ENCODE results near the gene JPH2.

Gene JPH2

DNA sequence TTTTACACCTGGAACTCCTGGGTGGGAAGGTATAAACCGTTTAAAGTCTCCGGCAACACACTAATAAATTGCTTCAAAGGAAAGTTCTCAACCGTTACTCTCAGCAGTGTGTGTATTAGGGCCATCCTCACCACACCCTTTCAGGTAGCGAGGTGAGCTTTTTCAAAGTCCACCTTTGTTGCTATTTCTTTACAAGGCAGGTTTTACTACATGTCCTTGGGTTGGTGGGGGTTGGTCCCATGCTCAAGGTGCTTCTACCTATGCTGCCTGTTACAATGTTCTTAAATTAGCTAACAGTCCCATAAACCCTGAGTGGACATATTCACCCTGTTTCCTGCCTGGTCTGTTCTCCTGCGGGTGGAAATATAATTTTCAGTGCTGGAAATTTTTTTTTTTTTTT is 36.7 kb upstream of the JPH2 start:
- H2AFZ ChIP-seq (ENCODE audit: low read depth) = no peak overlapping the region
- no peak overlapping the region for H3K4me2 ChIP-seq
- no peaks in the 10 kb centered on the region for H3K27me3 ChIP-seq (ENCODE audit: insufficient read depth, low read depth)
- no peaks in the 10 kb centered on the region for H3K79me2 ChIP-seq (ENCODE audit: insufficient read depth, low read depth)
- no peaks in the 10 kb centered on the region for H4K20me1 ChIP-seq (ENCODE audit: insufficient read depth)
- H3K4me1 ChIP-seq (ENCODE audit: low read depth, poor library complexity, severe bottlenecking) = no peaks in the 10 kb centered on the region
- H3K9ac ChIP-seq = no peak overlapping the region
- no peak overlapping the region for H3K27ac ChIP-seq
- no peak overlapping the region for H3K4me3 ChIP-seq (IDR thresholded peaks at IDR 0.05; ENCODE audit: insufficient read depth, low read depth, low read length)
- H3K36me3 ChIP-seq (ENCODE audit: insufficient read depth) = no peaks in the 10 kb centered on the region
- TF ChIP-seq, protein P1, sequence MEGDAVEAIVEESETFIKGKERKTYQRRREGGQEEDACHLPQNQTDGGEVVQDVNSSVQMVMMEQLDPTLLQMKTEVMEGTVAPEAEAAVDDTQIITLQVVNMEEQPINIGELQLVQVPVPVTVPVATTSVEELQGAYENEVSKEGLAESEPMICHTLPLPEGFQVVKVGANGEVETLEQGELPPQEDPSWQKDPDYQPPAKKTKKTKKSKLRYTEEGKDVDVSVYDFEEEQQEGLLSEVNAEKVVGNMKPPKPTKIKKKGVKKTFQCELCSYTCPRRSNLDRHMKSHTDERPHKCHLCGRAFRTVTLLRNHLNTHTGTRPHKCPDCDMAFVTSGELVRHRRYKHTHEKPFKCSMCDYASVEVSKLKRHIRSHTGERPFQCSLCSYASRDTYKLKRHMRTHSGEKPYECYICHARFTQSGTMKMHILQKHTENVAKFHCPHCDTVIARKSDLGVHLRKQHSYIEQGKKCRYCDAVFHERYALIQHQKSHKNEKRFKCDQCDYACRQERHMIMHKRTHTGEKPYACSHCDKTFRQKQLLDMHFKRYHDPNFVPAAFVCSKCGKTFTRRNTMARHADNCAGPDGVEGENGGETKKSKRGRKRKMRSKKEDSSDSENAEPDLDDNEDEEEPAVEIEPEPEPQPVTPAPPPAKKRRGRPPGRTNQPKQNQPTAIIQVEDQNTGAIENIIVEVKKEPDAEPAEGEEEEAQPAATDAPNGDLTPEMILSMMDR (conservative IDR thresholded peaks at IDR 0.05; ENCODE audit: low read depth, low read length) = no peak

DNA sequence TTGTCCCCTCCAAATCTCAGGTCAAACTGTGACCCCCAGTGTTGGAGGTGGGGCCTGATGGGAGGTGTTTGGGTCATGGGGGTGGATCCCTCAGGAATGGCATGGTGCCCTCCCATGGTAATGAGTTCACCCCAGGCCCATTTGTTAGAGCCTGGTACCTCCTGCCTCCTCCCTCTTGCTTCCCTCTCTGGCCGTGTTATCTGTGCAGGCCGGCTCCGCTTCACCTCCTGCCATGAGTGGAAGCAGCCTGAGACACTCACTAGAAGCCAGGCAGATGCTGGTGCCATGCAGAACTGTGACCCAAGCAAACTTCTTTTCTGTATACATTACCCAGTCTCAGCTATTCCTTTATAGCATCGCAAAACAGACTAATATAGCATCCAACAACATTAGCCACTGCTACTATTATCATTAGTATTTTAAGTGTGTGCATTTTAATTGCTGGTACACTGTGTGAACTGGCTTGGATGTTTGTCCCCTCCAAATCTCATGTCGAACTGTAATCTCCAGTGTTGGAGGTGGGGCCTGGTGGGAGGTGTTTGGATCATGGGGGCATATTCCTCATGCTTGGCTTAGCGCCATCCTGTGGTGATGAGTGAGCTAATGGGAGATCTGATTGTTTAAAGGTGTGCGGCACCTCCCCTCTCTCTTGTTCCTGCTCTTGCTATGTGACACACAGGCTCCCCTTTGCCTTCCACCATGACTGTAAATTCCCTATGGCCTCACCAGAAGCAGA is 35.8 kb upstream of the JPH2 start:
- no peaks in the 10 kb centered on the region for H3K4me1 ChIP-seq (ENCODE audit: low read depth, poor library complexity, severe bottlenecking)
- H2AFZ ChIP-seq (ENCODE audit: low read depth) = no peak overlapping the region
- H3K9ac ChIP-seq = no peak overlapping the region
- H3K4me3 ChIP-seq (IDR thresholded peaks at IDR 0.05; ENCODE audit: insufficient read depth, low read depth, low read length) = no peak overlapping the region
- H3K36me3 ChIP-seq (ENCODE audit: insufficient read depth) = no peaks in the 10 kb centered on the region
- H3K27me3 ChIP-seq (ENCODE audit: insufficient read depth, low read depth) = no peaks in the 10 kb centered on the region
- H3K4me2 ChIP-seq = no peak overlapping the region
- H3K79me2 ChIP-seq (ENCODE audit: insufficient read depth, low read depth) = no peaks in the 10 kb centered on the region
- TF ChIP-seq, protein P1 (conservative IDR thresholded peaks at IDR 0.05; ENCODE audit: low read depth, low read length) = no peak
- H3K27ac ChIP-seq = no peak overlapping the region
- H4K20me1 ChIP-seq (ENCODE audit: insufficient read depth) = no peaks in the 10 kb centered on the region

DNA sequence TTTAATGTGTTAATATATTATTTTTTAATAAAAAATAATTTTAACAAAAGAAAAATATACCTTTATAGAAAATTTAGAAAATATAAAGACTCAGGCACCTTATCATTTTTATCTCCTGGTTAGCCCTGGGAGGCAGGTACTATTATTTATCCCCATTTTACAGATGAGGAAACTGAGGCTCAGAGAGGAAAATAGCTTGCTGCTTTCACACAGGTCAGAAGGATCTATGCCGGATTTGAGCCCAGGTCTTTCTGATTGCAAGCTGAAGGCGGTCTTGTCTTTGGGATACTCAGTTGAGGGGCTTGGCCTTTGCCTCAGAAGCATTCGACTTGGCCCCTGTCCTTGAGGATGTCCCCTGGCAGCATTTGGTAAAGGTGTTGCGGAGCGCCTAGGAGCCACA is 35.0 kb upstream of the JPH2 start:
- H3K79me2 ChIP-seq (ENCODE audit: insufficient read depth, low read depth) = no peaks in the 10 kb centered on the region
- H3K4me1 ChIP-seq (ENCODE audit: low read depth, poor library complexity, severe bottlenecking) = no peaks in the 10 kb centered on the region
- no peak overlapping the region for H3K4me2 ChIP-seq
- H2AFZ ChIP-seq (ENCODE audit: low read depth) = no peak overlapping the region
- no peak overlapping the region for H3K27ac ChIP-seq
- no peak overlapping the region for H3K9ac ChIP-seq
- H3K4me3 ChIP-seq (IDR thresholded peaks at IDR 0.05; ENCODE audit: insufficient read depth, low read depth, low read length) = no peak overlapping the region
- no peaks in the 10 kb centered on the region for H3K36me3 ChIP-seq (ENCODE audit: insufficient read depth)
- H3K27me3 ChIP-seq (ENCODE audit: insufficient read depth, low read depth) = no peaks in the 10 kb centered on the region
- H4K20me1 ChIP-seq (ENCODE audit: insufficient read depth) = no peaks in the 10 kb centered on the region
- TF ChIP-seq, protein P1 (conservative IDR thresholded peaks at IDR 0.05; ENCODE audit: low read depth, low read length) = no peak

DNA sequence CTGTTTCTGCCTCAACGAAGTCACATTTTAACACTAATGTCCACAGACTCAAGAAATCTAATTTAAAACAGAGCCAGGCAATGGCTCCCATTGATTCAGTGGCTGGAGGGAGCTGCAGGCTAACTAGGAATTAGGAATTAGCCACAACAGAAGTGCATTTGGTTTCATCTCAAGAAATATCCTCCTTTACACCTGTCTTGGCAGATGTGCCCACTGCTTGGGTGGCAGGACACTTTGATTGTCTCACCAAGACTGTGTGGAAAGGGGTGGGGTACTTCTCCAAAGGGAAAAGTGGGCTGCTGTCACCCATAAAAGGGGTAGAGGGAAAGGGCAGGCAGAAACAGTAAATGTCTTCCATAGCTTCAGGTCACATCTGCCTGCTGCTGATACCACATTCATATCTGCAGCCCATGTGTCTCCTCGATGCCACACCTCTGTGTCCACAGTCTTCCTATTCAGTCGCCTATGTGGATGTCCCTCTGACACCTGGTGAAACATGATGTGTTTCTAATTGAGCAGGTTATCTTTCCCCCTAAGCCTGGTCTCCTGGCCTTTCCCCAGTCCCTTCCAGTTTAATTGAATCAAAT is 34.5 kb upstream of the JPH2 start:
- Histone ChIP-seq H4K20me1 (ENCODE audit: insufficient read depth) (no peaks in the 10 kb centered on the region), H3K27me3 (ENCODE audit: insufficient read depth, low read depth) (no peaks in the 10 kb centered on the region)
- TF ChIP-seq, protein P1 (conservative IDR thresholded peaks at IDR 0.05; ENCODE audit: low read depth, low read length) = no peak

More for the DNA sequence above, 34.5 kb upstream of the JPH2 start:
- no peaks in the 10 kb centered on the region for H3K79me2 ChIP-seq (ENCODE audit: insufficient read depth, low read depth)
- H2AFZ ChIP-seq (ENCODE audit: low read depth) = no peak overlapping the region
- H3K4me1 ChIP-seq (ENCODE audit: low read depth, poor library complexity, severe bottlenecking) = no peaks in the 10 kb centered on the region
- H3K4me2 ChIP-seq = no peak overlapping the region
- no peak overlapping the region for H3K4me3 ChIP-seq (IDR thresholded peaks at IDR 0.05; ENCODE audit: insufficient read depth, low read depth, low read length)
- no peaks in the 10 kb centered on the region for H3K36me3 ChIP-seq (ENCODE audit: insufficient read depth)
- H3K9ac ChIP-seq = no peak overlapping the region
- H3K27ac ChIP-seq = no peak overlapping the region
